ENCODE results near the gene DLG5. TPM values are rescaled to one million over a fixed set of nuclear protein-coding genes. Genes with fewer than 3 reads are reported as not detected.

DLG5 gene
- total RNA-seq, 1 experiment from 2014 or later = 16.8 TPM

GRCh38 chr10:77913090-77913489, 13.5 kb downstream of the DLG5 start:
- no peak for DNase-seq (ENCODE audit: low spot score)

- no peak for DNase-seq (ENCODE audit: low spot score)
Observed at GRCh38 chr10:77912576-77912975, 14.0 kb downstream of the DLG5 start.

GRCh38 chr10:77911535-77912123, 14.9 kb downstream of the DLG5 start:
- peak; percentile 93 for DNase-seq (ENCODE audit: low spot score)

- DNase-seq (ENCODE audit: low spot score) = no peak
Observed at GRCh38 chr10:77910524-77911145, 15.9 kb downstream of the DLG5 start.

GRCh38 chr10:77909749-77910375, 16.7 kb downstream of the DLG5 start:
- peak; percentile 38 for DNase-seq (ENCODE audit: low spot score)

- DNase-seq (ENCODE audit: low spot score) = no peak
Observed at GRCh38 chr10:77909021-77909748, 17.4 kb downstream of the DLG5 start.

GRCh38 chr10:77907900-77908717, 18.4 kb downstream of the DLG5 start:
- DNase-seq (ENCODE audit: low spot score) = no peak

- DNase-seq (ENCODE audit: low spot score) = no peak
Observed at GRCh38 chr10:77907462-77907861, 19.1 kb downstream of the DLG5 start.

- no peak for DNase-seq (ENCODE audit: low spot score)
Observed at GRCh38 chr10:77906951-77907421, 19.6 kb downstream of the DLG5 start.

- no peak for DNase-seq (ENCODE audit: low spot score)
Observed at GRCh38 chr10:77905781-77906180, 20.8 kb downstream of the DLG5 start.

GRCh38 chr10:77905086-77905748, 21.3 kb downstream of the DLG5 start:
- no peak for DNase-seq (ENCODE audit: low spot score)

GRCh38 chr10:77904100-77904840, 22.3 kb downstream of the DLG5 start:
- DNase-seq (ENCODE audit: low spot score) = no peak

GRCh38 chr10:77902159-77902558, 24.4 kb downstream of the DLG5 start:
- no peak for DNase-seq (ENCODE audit: low spot score)

GRCh38 chr10:77901743-77902142, 24.8 kb downstream of the DLG5 start:
- DNase-seq (ENCODE audit: low spot score) = no peak

- DNase-seq (ENCODE audit: low spot score) = no peak
Observed at GRCh38 chr10:77899690-77900089, 26.9 kb downstream of the DLG5 start.

- peak; percentile 89 for DNase-seq (ENCODE audit: low spot score)
Observed at GRCh38 chr10:77899080-77899477, 27.5 kb downstream of the DLG5 start.

GRCh38 chr10:77898323-77899079, 28.1 kb downstream of the DLG5 start:
- DNase-seq (ENCODE audit: low spot score) = no peak

GRCh38 chr10:77896058-77896457, 30.5 kb downstream of the DLG5 start:
- DNase-seq (ENCODE audit: low spot score) = no peak

- DNase-seq (ENCODE audit: low spot score) = no peak
Observed at GRCh38 chr10:77894058-77894457, 32.5 kb downstream of the DLG5 start.

GRCh38 chr10:77893386-77893785, 33.2 kb downstream of the DLG5 start:
- no peak for DNase-seq (ENCODE audit: low spot score)
